ENCODE measurements around the gene IGSF1.

The IGSF1 gene, protein sequence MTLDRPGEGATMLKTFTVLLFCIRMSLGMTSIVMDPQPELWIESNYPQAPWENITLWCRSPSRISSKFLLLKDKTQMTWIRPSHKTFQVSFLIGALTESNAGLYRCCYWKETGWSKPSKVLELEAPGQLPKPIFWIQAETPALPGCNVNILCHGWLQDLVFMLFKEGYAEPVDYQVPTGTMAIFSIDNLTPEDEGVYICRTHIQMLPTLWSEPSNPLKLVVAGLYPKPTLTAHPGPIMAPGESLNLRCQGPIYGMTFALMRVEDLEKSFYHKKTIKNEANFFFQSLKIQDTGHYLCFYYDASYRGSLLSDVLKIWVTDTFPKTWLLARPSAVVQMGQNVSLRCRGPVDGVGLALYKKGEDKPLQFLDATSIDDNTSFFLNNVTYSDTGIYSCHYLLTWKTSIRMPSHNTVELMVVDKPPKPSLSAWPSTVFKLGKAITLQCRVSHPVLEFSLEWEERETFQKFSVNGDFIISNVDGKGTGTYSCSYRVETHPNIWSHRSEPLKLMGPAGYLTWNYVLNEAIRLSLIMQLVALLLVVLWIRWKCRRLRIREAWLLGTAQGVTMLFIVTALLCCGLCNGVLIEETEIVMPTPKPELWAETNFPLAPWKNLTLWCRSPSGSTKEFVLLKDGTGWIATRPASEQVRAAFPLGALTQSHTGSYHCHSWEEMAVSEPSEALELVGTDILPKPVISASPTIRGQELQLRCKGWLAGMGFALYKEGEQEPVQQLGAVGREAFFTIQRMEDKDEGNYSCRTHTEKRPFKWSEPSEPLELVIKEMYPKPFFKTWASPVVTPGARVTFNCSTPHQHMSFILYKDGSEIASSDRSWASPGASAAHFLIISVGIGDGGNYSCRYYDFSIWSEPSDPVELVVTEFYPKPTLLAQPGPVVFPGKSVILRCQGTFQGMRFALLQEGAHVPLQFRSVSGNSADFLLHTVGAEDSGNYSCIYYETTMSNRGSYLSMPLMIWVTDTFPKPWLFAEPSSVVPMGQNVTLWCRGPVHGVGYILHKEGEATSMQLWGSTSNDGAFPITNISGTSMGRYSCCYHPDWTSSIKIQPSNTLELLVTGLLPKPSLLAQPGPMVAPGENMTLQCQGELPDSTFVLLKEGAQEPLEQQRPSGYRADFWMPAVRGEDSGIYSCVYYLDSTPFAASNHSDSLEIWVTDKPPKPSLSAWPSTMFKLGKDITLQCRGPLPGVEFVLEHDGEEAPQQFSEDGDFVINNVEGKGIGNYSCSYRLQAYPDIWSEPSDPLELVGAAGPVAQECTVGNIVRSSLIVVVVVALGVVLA (N-terminal part only)

GRCh38 chrX:131288738-131289511 lies at the start of gene IGSF1:
Gene IGSF1 (minus strand): TSS chrX:131289306. CDS start chrX:131286674, 2,632 bp downstream.
- peak; percentile 20 for DNase-seq

DNA sequence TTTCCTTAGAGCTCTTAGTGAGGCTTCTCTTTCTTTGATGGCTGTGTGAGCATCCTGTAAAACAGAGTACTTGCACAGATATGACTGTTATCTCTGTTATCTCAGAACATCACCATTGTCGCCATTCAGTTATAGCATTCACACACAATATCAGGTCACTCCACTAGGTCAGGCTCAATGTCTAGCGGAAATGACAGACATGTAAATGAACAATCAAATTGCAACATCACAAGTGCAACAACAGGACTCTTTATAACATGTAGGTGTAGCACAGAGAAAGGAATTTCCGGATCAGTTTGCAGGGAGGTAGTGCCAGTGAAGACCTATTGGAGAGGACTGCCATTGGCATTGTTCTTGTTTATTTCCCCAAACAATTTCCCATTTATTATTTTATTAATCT lies 43.2 kb upstream of the IGSF1 start:
- DNase-seq, result no peak

GRCh38 chrX:131331152-131331551 lies 42.0 kb upstream of the IGSF1 start:
- DNase-seq, result no peak

DNA sequence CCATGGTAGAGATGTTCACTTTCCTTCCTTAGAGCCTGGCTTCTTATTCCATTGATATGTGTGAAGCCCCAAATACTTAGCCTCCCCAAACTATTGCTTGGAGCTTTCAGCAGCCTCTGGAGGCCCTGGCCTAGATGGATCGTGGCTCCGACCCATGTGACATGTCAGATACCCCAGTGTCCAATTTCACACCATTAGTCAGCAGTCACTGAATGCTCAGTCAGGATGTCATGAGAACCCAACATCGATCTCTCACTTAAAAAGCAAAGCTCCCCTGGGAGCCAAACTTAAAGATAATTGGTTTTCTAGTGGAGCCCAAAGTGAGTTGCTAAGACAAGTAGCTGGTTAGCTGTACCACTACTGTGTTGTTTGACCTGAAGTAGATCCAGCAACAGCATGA lies 41.6 kb upstream of the IGSF1 start:
- DNase-seq, result no peak

- DNase-seq, result no peak
These were observed 33.5 kb upstream of the IGSF1 start for GRCh38 chrX:131322651-131323050.

DNA sequence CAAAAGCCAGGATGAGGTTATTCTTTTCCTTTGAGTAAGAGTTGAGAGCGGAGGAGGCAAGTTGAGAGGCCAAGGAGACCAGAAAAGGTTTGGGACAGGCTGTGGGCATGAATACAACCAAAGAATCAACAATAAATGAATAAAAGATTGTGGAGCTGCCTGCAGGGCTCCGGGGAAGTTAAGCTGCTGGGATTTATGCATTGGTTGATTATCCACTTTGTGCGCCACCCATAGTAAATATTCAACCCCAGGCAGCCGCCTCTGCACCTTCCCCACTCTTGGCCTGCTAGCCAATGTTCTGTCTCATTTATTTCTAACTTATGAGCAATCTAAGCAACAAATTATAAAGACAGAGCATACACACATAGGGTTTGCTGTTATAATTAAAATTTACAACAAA lies 28.2 kb upstream of the IGSF1 start:
- no peak for DNase-seq

- no peak for DNase-seq
These were observed 27.2 kb upstream of the IGSF1 start for GRCh38 chrX:131316260-131316659.

- DNase-seq, result no peak
These were observed 19.9 kb upstream of the IGSF1 start for GRCh38 chrX:131308980-131309379.

DNA sequence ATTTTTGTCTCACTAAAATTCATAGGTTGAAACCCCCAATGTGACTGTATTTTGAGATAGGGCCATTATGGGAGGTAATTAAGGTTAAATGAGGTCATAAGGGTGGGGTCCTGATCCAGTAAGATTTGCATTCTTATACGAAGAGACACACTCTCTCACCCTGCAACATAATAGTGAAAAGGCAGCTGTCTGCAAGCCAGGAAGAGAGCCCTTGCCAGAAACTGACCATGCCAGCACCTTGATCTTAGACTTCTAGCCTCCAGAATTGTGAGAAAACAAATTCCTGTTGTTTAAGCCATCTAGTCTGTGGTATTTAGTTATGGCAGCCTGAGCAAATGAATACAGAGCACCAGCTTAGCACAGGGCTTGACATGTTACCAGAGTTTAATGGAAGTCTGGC lies 17.5 kb upstream of the IGSF1 start:
- no peak for DNase-seq

GRCh38 chrX:131305926-131306325 lies 16.8 kb upstream of the IGSF1 start:
- DNase-seq, result no peak

DNA sequence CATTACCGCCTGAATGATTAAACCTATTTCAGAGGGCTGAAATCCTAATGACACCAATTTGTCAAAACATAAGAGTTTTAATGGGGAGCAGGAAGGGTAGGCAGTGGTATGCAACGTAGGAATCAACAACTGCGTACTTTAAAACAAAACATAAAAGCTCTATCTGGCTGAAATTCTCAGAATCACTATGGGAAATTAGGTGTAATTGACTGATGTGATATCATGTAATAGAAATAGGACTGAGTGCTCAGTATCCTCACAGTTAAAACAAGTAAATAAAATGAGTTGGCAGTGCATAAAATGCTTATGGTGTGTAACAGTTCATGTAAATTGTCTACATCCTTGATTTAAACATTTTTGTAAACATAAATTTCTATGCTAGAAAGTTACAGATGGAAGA lies 13.6 kb upstream of the IGSF1 start:
- no peak for DNase-seq

- DNase-seq, result no peak
These were observed 12.0 kb upstream of the IGSF1 start for GRCh38 chrX:131301155-131301554.

- DNase-seq, result no peak
These were observed 9.7 kb upstream of the IGSF1 start for GRCh38 chrX:131298846-131299245.

GRCh38 chrX:131298036-131298435 lies 8.9 kb upstream of the IGSF1 start:
- no peak for DNase-seq

DNA sequence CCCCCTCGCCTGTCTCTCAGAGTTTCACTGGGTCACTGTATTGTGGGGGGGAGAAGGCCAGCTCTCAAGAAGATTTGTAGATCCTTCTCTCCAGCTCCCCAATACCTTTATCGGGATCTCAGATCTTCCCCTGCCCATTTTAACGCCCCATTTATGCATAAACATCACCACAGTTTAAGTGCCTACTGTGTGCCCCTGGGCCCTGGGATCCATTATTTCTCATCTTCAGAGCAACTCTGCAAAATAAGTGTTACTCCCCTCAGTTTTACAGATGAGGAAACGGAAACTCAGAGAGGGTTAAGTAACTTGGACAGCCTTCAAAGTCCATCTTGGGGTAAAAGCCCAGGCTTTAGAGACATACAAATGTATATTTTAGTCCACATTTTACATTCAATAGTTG lies 421 bp upstream of the IGSF1 start:
- no peak for DNase-seq

GRCh38 chrX:131288188-131288587 lies 918 bp downstream of the IGSF1 start:
- no peak for DNase-seq

DNA sequence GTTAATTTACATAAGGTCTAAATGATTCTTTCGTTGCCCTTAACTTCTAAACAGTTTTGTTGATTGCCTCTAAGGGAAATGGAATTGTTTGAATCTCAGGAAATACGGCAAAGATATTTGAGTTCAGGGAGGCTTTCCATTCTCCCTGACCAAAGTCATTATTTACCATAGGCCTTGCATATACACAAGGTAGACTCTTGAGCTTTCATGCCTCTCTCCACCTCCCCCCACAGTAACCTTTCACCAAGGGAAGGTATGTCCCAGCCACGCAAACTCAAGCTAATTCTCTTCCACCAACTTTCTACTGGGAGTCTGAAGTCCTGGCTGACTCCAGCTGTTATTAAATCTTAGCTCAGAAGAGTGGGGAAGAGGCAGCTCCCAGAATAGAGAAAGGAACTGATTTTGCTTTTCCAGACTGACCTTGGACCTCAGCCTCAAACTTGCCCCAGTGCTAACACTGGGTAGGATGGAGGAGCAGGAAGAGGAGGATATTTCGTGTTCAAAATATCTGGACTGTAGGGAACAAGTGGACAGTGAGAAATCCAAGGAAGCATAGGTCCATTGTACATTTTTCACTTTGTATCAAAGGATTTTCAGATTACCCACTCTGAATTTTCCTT lies 1.4 kb downstream of the IGSF1 start:
- DNase-seq, result no peak

DNA sequence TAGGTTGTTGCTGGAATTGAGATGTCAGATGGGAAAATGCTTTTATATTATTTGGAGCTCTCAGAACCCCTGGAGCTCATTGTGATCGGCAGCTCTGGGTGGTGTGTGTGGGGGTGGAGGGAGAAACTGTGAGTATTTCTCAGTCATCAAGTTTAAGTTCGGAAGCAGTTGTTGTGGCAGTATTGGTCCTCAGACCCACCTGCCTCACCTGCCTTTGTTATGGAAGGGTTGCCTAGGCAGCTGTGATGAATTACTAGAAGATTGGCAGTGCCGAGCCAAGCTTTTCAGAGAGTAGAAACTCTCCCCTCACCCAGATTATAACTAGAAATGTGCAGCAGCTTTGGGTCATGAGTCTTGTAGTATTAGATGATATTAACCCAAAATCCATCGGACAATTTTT lies 9.5 kb downstream of the IGSF1 start:
- no peak for DNase-seq

DNA sequence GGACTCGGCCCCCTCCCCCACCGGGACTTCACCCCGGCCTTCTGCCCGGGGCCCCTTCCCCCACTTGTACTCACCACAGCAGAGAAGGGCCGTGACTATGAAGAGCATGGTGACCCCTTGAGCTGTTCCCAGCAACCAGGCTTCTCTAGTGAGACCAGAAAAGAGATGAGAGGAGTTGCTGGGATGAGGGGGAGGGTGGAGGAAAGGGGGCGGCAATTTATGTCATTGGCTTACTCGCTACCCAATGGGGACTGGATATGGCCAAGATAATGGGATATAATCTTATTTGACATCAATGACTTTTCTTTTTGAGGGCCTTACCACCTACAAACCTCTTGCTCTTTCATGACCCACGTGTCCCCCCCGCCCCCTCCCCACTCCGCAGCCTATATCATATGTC lies 9.9 kb downstream of the IGSF1 start:
- no peak for DNase-seq

GRCh38 chrX:131277543-131278136 lies 11.5 kb downstream of the IGSF1 start:
- no peak for DNase-seq

DNA sequence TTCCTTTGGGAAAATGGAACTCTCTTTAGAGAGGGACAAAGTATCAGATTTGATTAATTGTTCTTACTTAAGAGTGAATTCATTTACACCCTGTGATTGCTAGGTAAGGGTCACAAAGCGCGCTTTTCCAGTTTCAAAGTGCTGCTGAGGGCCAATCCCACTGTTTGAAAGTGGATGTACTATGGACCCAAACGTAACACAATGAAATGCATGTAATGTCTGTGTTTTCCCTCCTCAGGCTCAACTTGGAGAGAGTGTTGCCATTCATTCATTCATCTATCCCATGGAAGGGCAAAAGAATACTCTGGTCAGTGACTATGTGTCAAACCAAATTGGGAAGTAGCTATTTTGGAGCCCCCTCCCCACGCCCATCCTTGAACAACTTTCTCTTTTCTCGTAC lies 16.1 kb downstream of the IGSF1 start:
- DNase-seq, result no peak

DNA sequence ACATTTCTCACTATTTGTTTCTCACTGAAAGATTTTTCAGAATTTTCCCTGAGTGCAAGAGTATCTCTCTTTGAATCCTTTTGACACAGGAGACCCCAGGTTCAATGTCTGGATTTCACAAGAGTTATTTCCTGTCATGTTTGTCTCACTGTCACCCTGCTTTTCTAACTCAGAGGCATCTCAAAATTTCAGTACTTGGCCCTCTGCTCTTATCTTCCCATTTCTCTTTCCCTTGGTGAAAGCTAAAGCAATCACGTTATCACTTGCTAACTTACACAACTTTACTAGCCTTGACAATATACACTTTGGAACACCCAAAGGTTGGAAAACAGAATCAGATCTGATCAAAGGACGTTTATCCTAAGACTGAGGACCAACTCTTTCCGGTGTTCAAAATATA lies 17.3 kb downstream of the IGSF1 start:
- no peak for DNase-seq
